Heart right ventricle (tissue), 16 donors: ENCODE results near the gene KCTD21. TPM values are rescaled to one million over a fixed set of nuclear protein-coding genes. Genes with fewer than 3 reads are reported as not detected.

ENCODE experiments used
- ATAC-seq, 8 donors: fragments of 200-7000 bp; cut with Tn5 transposase; one replicate each; pipeline ENCODE4 v1.9.1; 2020; ENCODE audit warnings: mild to moderate bottlenecking in 8 of 8, moderate library complexity in 8 of 8, moderate number of reproducible peaks in 1 of 8
- DNase-seq, 2 donors: peaks; one replicate each; pipeline ENCODE4 v3.0.0-alpha.2; 2020
- H3K27ac ChIP-seq, 10 donors: fragments of 200-600 bp; sonication (generic) in 2 of 10; one replicate each; pipeline versions ENCODE4 v1.5.0 to v1.8.0; 2020 to 2022; ENCODE audit warnings: mild to moderate bottlenecking in 3 of 10
- H3K27me3 ChIP-seq, 7 donors: fragments of 200-600 bp; one replicate each; pipeline ENCODE4 v1.8.0; 2021 to 2022; ENCODE audit warnings: mild to moderate bottlenecking in 2 of 7
- H3K36me3 ChIP-seq, 9 donors: fragments of 200-600 bp; sonication (generic) in 1 of 9; one replicate each; pipeline versions ENCODE4 v1.5.0 to v1.8.0; 2020 to 2022; ENCODE audit warnings: mild to moderate bottlenecking in 2 of 9
- H3K4me1 ChIP-seq, 9 donors: fragments of 200-600 bp; sonication (generic) in 1 of 9; one replicate each; pipeline versions ENCODE4 v1.5.0 to v1.8.0; 2020 to 2022; ENCODE audit warnings: mild to moderate bottlenecking in 4 of 9
- H3K4me3 ChIP-seq, 10 donors: fragments of 200-600 bp; sonication (generic) in 2 of 10; one replicate each; pipeline versions ENCODE4 v1.5.0 to v1.8.0; 2020 to 2022; ENCODE audit warnings: mild to moderate bottlenecking in 7 of 10, moderate library complexity in 2 of 10
- H3K9me3 ChIP-seq, 11 donors: fragments of 200-600 bp in 10 of 11; sonication (generic) in 2 of 11; one replicate each; pipeline versions ENCODE4 v1.5.0 to v1.8.0; 2013 to 2022; ENCODE audit warnings: mild to moderate bottlenecking in 2 of 11, control low read depth in 1 of 11, moderate library complexity in 1 of 11
- WGBS, 2 donors: extraction: QIAGEN DNeasy Blood & Tissue Kit; methylation state at CpG; one replicate each; pipeline ENCODE4 v1.1.7; 2013; ENCODE audit warnings: inconsistent platforms in 1 of 2; 5-methylcytosine and 5-hydroxymethylcytosine counted together
- intact Hi-C, 10 donors: fragments of 100-400 bp; cut with DNase I; formaldehyde crosslinking; loops; one replicate each; pipeline versions ENCODE4 v1.11.1 to v1.14.2; 2022
- polyA plus RNA-seq, 2 donors: library from polyadenylated mRNA; stranded (reverse); fragments of 200-250 nt; gene quantifications; one replicate each; pipeline ENCODE4 v1.2.3, GENCODE V29; 2013
- total RNA-seq, 10 donors: library from RNA; stranded (reverse); fragmentation: NEBNext Ultra II Directional in 3 of 10; extraction: Animal tissue kit (Norgen Biotek cat#: 25700) in 3 of 10; gene quantifications; one replicate each; pipeline versions ENCODE4 v1.2.1 to v1.2.4, GENCODE V29; 2021 to 2023
- TF ChIP-seq, protein P1 (sequence below), 9 donors: fragments of 200-600 bp; sonication (generic) in 2 of 9; IDR thresholded peaks; one replicate each; pipeline versions ENCODE4 v1.5.0 to v1.8.0; 2021 to 2022; ENCODE audit warnings: antibody characterized with exemption in 9 of 9, mild to moderate bottlenecking in 5 of 9, moderate library complexity in 1 of 9
- donor health status: Arrhythmogenic right ventricular cardiomyopathy.
- donor health status: ischemic (EF 13 %, LVEDD 7.1; RV severe dilation, severe dysfunction).
- donor health status: healthy with polysubstance abuse.
- donor health status: DM: no; HTN: yes; CAD: no.
- donor health status: DM: no; HTN: no; CAD: no.
- donor health status: ischemic (EF 25% LVEDD 6.9; RV normal size, moderate dysfunction).
- donor health status: ischemic (EF 25% LVEDD 5.7; RV mildly dilated, moderate dysfunction).
- donor health status: healthy.
- donor health status: DM: yes; HTN: yes; CAD: no.
- donor health status: Ischemic cardiomyopathy.
- donor health status: ischemic (EF 35%, LVEDD 5.7; RV mildly dilated, moderate dysfunction).
- donor health status: nonischemic (EF 11% LVEDD 7.7; RV severe dilation, severe dysfunction).
- donor health status: DM: yes; HTN: yes; CAD: no.
- donor health status: PGD.
- donor health status: ischemic (EF 29% LVEDD 5.4; RV normal size, mild dysfunction).
- donor health status: nonischemic (EF 23%, LVEDD 6.1; RV moderate dilation, normal function).

The KCTD21 gene
- total and polyA plus RNA-seq, 12 donors, result 4.2 to 9.9 (median 6.2) TPM

DNA sequence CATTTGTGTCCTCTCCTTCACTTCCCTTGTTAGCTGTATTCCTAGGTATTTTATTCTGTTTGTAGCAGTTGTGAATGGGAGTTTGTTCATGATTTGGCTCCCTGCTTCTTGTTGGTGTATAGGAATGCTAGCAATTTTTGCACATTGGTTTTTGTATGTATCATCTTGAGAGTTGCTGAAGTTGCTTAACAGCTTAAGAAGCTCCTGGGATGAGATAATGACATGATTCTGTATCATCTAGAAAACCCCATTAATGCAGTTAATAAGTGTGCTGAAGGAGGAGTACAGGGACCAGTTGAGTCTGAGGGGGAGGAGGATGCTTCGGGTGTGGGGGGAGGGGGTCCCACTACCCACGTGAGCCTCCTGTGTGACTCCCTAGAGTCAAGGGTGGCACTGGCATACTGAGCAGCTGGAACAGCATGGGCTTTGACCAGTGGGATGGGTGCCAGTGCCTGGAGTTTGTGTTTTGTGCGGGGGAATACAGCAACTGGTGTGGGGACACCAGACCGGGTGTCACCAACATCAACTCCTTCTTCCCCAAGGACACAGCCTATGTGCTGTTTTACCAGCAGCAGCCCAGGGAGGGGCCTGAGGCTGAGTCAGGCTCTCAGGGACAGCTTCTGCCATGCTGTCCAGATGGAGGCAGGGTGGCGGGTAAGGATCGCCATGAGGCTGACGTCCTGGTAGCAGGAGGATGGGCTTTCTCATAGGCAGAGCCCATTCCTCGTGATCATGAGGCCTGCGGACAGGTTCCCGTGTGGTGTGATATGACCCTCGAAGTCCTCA, 24.4 kb upstream of the KCTD21 start:
- DNase-seq, result no peak
- intact Hi-C loops, result no loop called here
- peak overlapping the region in 1 of 10 donors; percentile 1 for H3K27ac ChIP-seq
- 75 to 80% methylated on average over 11 of the region's 11 CpGs for WGBS, 2 donors
- TF ChIP-seq, protein P1, sequence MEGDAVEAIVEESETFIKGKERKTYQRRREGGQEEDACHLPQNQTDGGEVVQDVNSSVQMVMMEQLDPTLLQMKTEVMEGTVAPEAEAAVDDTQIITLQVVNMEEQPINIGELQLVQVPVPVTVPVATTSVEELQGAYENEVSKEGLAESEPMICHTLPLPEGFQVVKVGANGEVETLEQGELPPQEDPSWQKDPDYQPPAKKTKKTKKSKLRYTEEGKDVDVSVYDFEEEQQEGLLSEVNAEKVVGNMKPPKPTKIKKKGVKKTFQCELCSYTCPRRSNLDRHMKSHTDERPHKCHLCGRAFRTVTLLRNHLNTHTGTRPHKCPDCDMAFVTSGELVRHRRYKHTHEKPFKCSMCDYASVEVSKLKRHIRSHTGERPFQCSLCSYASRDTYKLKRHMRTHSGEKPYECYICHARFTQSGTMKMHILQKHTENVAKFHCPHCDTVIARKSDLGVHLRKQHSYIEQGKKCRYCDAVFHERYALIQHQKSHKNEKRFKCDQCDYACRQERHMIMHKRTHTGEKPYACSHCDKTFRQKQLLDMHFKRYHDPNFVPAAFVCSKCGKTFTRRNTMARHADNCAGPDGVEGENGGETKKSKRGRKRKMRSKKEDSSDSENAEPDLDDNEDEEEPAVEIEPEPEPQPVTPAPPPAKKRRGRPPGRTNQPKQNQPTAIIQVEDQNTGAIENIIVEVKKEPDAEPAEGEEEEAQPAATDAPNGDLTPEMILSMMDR (IDR thresholded peaks at IDR 0.05), result no peak
- peaks cover 0 to 80% (median 23%) of the 10 kb centered on the region in 9 donors for H3K36me3 ChIP-seq
- peak in 6 of 8 donors; percentile 13 to 33 (median 24) for ATAC-seq
- no peak overlapping the region for H3K4me3 ChIP-seq
- no peaks in the 10 kb centered on the region for H3K9me3 ChIP-seq
- no peaks in the 10 kb centered on the region for H3K27me3 ChIP-seq
- H3K4me1 ChIP-seq, result peaks cover 0 to 10% (median 0%) of the 10 kb centered on the region in 9 donors

GRCh38 chr11:78211565-78211964, 23.1 kb upstream of the KCTD21 start:
- Histone ChIP-seq H3K4me3 (no peak overlapping the region), H3K4me1 (peaks cover 0 to 10% (median 0%) of the 10 kb centered on the region in 9 donors), H3K27ac (no peak overlapping the region), H3K9me3 (no peaks in the 10 kb centered on the region), H3K36me3 (peaks cover 0 to 80% (median 22%) of the 10 kb centered on the region in 9 donors), H3K27me3 (no peaks in the 10 kb centered on the region)
- intact Hi-C loops, result no loop called here
- no peak for ATAC-seq
- TF ChIP-seq, protein P1 (IDR thresholded peaks at IDR 0.05), result no peak
- no peak for DNase-seq
- 95 to 98% methylated on average over 5 of the region's 5 CpGs for WGBS, 2 donors

DNA sequence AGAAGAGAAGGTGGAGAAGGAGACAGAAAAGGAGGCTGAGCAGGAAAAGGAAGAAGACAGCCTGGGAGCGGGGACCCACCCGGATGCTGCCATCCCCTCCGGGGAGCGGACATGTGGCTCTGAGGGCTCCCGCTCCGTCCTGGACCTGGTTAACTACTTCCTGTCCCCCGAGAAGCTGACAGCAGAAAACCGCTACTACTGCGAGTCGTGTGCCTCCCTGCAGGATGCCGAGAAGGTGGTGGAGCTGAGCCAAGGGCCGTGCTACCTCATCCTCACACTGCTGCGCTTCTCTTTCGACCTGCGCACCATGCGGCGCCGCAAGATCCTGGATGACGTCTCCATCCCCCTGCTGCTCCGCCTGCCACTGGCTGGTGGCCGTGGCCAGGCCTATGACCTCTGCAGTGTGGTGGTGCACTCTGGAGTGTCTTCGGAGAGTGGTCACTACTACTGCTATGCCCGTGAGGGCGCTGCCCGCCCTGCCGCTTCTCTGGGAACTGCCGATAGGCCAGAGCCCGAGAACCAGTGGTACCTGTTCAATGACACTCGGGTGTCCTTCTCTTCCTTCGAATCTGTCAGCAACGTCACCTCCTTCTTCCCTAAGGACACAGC, 21.7 kb upstream of the KCTD21 start:
- Histone ChIP-seq H3K27ac (no peak overlapping the region), H3K9me3 (no peaks in the 10 kb centered on the region), H3K4me3 (no peak overlapping the region), H3K4me1 (peaks cover 0 to 10% (median 0%) of the 10 kb centered on the region in 9 donors), H3K36me3 (peaks cover 0 to 80% (median 17%) of the 10 kb centered on the region in 9 donors), H3K27me3 (no peaks in the 10 kb centered on the region)
- ATAC-seq (no peak), DNase-seq (no peak)
- 87 to 90% methylated on average over 31 of the region's 31 CpGs for WGBS, 2 donors
- TF ChIP-seq, protein P1 (IDR thresholded peaks at IDR 0.05), result no peak
- intact Hi-C loops, result no loop called here

- Histone ChIP-seq H3K4me3 (no peak overlapping the region), H3K4me1 (peaks cover 0 to 10% (median 0%) of the 10 kb centered on the region in 9 donors), H3K9me3 (no peaks in the 10 kb centered on the region), H3K27ac (no peak overlapping the region), H3K27me3 (no peaks in the 10 kb centered on the region), H3K36me3 (peaks cover 0 to 77% (median 12%) of the 10 kb centered on the region in 9 donors)
- TF ChIP-seq, protein P1 (IDR thresholded peaks at IDR 0.05), result no peak
- intact Hi-C loops, result no loop called here
- no peak for DNase-seq
- WGBS, 2 donors, result 84 to 89% methylated on average over 18 of the region's 18 CpGs
- no peak for ATAC-seq
Observed at GRCh38 chr11:78209478-78209877, 21.1 kb upstream of the KCTD21 start.
